Measurements from ENCODE around the gene MAN2B2. TPM values are rescaled to one million over a fixed set of nuclear protein-coding genes. Genes with fewer than 3 reads are reported as not detected.

The MAN2B2 gene
- polyA plus RNA-seq, 1 donor (not counting 4 experiments of a cell fraction or from before 2014, with no cell fraction given): 7.4 TPM

DNA sequence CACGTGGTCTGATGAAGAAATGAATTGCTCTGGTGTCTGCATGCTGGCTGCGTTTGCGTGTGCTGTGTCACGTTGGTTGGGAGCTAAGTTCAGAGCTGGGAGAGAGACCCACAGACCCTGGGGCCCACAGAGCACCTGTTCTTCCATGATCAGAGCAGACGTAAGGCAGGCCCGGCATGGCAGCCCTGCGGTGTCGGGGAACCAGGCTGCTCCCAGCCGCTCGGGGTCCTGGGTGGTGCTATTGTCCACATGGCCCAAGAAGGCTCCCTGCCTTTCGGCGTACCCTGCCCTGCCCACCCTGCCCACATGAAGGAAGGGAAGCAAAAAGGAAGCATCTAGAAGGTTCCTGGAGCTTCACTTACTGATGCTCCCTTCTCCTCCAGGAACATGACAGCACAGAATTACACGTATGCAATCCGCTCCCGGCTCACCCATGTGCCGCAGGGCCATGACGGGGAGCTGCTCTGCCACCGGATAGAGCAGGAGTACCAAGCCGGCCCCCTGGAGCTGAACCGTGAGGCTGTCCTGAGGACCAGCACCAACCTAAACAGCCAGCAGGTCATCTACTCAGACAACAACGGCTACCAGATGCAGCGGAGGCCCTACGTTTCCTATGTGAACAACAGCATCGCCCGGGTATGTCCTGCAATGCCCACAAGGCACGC lies 34.6 kb downstream of the MAN2B2 start:
- TF ChIP-seq CTCF (optimal IDR thresholded peaks at IDR 0.05 in 1 of 3, IDR thresholded peaks at IDR 0.05 in 1 of 3, conservative IDR thresholded peaks at IDR 0.05 in 1 of 3; ENCODE audit: extremely low read depth in 1 of 3, insufficient read depth in 2 of 3, low read length in 3 of 3) (no peak), EZH2 (IDR thresholded peaks at IDR 0.05; ENCODE audit: low read length) (no peak)
- Histone ChIP-seq H3K4me1 (ENCODE audit: control insufficient read depth, extremely low read depth, insufficient read depth, low read length) (no peaks in the 10 kb centered on the region), H3K9ac (ENCODE audit: control insufficient read depth, extremely low read depth, insufficient read depth, low read length) (no peak overlapping the region), H3K27me3 (ENCODE audit: control insufficient read depth, extremely low read depth, insufficient read depth, low read length) (no peaks in the 10 kb centered on the region), H3K79me2 (ENCODE audit: control insufficient read depth, insufficient read depth, low read length) (no peaks in the 10 kb centered on the region), H3K36me3 (ENCODE audit: control insufficient read depth in 2 of 2, extremely low read depth in 1 of 2, insufficient read depth in 2 of 2, low read length in 2 of 2) (peaks cover 0 to 10% of the 10 kb centered on the region in 2 experiments), H4K20me1 (ENCODE audit: control insufficient read depth, extremely low read depth, insufficient read depth, low read length) (no peaks in the 10 kb centered on the region), H3K4me3 (ENCODE audit: control insufficient read depth in 2 of 3, extremely low read depth in 1 of 3, insufficient read depth in 2 of 3, low read depth in 1 of 3, low read length in 3 of 3) (no peak overlapping the region), H2AFZ (ENCODE audit: control insufficient read depth, low read length) (no peak overlapping the region), H3K27ac (ENCODE audit: control insufficient read depth, insufficient read depth, low read length) (no peak overlapping the region), H3K9me1 (ENCODE audit: control insufficient read depth, extremely low read depth, insufficient read depth, low read length) (no peaks in the 10 kb centered on the region), H3K9me3 (ENCODE audit: control insufficient read depth, low read depth, low read length) (peaks cover 3% of the 10 kb centered on the region), H3K4me2 (ENCODE audit: control insufficient read depth, extremely low read depth, insufficient read depth, low read depth, low read length) (no peak overlapping the region)
- dilution Hi-C loops (cut with MboI; ENCODE audit: extremely low pct_ligation_motif_present, low sequenced_read_pairs): no loop called here
- FAIRE-seq: no peak
- no peak for DNase-seq (ENCODE audit: low read depth, low spot score)

DNA sequence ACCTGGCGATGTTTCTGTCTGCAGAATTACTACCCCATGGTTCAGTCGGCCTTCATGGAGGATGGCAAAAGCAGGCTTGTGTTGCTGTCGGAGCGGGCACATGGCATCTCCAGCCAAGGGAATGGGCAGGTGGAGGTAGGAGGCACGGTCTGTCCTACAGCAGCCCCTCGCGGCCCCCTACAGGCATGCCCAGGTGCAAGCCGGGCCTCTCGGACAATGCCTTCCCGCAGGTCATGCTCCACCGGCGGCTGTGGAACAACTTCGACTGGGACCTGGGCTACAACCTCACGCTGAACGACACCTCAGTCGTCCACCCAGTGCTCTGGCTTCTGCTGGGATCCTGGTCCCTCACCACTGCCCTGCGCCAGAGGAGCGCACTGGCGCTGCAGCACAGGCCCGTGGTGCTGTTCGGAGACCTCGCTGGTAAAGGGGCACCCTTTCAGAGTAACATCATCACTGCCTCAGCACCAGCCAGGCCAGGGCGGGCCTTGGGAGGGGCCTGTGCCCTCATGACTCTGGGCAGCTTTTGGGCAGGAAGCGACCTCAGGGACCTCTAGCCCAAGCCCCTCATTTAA lies 36.0 kb downstream of the MAN2B2 start:
- Histone ChIP-seq H3K4me1 (ENCODE audit: control insufficient read depth, extremely low read depth, insufficient read depth, low read length) (no peaks in the 10 kb centered on the region), H3K9me1 (ENCODE audit: control insufficient read depth, extremely low read depth, insufficient read depth, low read length) (no peaks in the 10 kb centered on the region), H2AFZ (ENCODE audit: control insufficient read depth, low read length) (no peak overlapping the region), H3K36me3 (ENCODE audit: control insufficient read depth in 2 of 2, extremely low read depth in 1 of 2, insufficient read depth in 2 of 2, low read length in 2 of 2) (peaks cover 0 to 4% of the 10 kb centered on the region in 2 experiments), H3K27me3 (ENCODE audit: control insufficient read depth, extremely low read depth, insufficient read depth, low read length) (no peaks in the 10 kb centered on the region), H3K79me2 (ENCODE audit: control insufficient read depth, insufficient read depth, low read length) (no peaks in the 10 kb centered on the region), H3K9ac (ENCODE audit: control insufficient read depth, extremely low read depth, insufficient read depth, low read length) (no peak overlapping the region), H3K4me2 (ENCODE audit: control insufficient read depth, extremely low read depth, insufficient read depth, low read depth, low read length) (no peak overlapping the region), H3K4me3 (ENCODE audit: control insufficient read depth in 2 of 3, extremely low read depth in 1 of 3, insufficient read depth in 2 of 3, low read depth in 1 of 3, low read length in 3 of 3) (no peak overlapping the region), H3K9me3 (ENCODE audit: control insufficient read depth, low read depth, low read length) (no peaks in the 10 kb centered on the region), H3K27ac (ENCODE audit: control insufficient read depth, insufficient read depth, low read length) (no peak overlapping the region), H4K20me1 (ENCODE audit: control insufficient read depth, extremely low read depth, insufficient read depth, low read length) (no peaks in the 10 kb centered on the region)
- FAIRE-seq (no peak), DNase-seq (ENCODE audit: low read depth, low spot score) (no peak)
- dilution Hi-C loops (cut with MboI; ENCODE audit: extremely low pct_ligation_motif_present, low sequenced_read_pairs): no loop called here
- no peak for TF ChIP-seq EZH2 (IDR thresholded peaks at IDR 0.05; ENCODE audit: low read length)
